PC-3 (cell line): ENCODE data around the gene OVCH1.

ENCODE experiments used
- EZH2 ChIP-seq: fragments of 300-600 bp; sonication (generic); IDR thresholded peaks from one replicate; pipeline ENCODE4 v1.6.1; 2017; ENCODE audit warnings: antibody characterized with exemption, mild to moderate bottlenecking, low read length; ENCODE audit not compliant: unreplicated experiment
- EZH2phosphoT487 ChIP-seq: fragments of 300-600 bp; sonication (generic); IDR thresholded peaks from 2 replicates; pipeline ENCODE4 v1.6.1; 2018; ENCODE audit warnings: mild to moderate bottlenecking, antibody characterized with exemption, low read length, borderline replicate concordance
- TF ChIP-seq, protein P1 (sequence below): fragments of 300-600 bp; sonication (generic); conservative IDR thresholded peaks from 2 replicates; pipeline ENCODE4 v1.5.1; 2017; ENCODE audit warnings: antibody characterized with exemption, low read depth, mild to moderate bottlenecking, low read length

DNA sequence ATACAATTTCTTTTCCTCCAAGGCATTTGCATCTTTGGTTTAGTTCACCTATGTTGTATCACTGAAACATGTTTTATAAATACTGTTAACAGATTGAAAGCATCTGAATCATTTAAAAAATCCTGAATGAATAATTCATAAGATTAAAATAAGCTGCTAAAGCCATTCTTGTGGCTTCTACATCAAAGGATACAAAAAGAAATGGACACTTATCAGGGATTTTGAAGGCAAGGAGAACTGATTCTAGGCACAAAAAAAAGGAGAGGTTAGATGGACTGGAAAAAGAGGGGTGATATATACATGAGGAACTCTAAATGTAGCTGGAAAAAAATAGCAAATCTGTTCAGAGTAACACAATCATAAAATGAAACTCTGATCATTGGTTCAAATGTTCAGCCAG, 5.8 kb upstream of the OVCH1 start:
- TF ChIP-seq, protein P1, sequence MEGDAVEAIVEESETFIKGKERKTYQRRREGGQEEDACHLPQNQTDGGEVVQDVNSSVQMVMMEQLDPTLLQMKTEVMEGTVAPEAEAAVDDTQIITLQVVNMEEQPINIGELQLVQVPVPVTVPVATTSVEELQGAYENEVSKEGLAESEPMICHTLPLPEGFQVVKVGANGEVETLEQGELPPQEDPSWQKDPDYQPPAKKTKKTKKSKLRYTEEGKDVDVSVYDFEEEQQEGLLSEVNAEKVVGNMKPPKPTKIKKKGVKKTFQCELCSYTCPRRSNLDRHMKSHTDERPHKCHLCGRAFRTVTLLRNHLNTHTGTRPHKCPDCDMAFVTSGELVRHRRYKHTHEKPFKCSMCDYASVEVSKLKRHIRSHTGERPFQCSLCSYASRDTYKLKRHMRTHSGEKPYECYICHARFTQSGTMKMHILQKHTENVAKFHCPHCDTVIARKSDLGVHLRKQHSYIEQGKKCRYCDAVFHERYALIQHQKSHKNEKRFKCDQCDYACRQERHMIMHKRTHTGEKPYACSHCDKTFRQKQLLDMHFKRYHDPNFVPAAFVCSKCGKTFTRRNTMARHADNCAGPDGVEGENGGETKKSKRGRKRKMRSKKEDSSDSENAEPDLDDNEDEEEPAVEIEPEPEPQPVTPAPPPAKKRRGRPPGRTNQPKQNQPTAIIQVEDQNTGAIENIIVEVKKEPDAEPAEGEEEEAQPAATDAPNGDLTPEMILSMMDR: no peak
- TF ChIP-seq EZH2 (no peak), EZH2phosphoT487 (no peak)
